ENCODE results near the gene CPZ.

Gene CPZ

GRCh38 chr4:8581094-8581861 is 11.3 kb upstream of the CPZ start:
- no peak for DNase-seq

- DNase-seq: no peak
Observed at GRCh38 chr4:8582016-8582415, 10.5 kb upstream of the CPZ start.

- no peak for DNase-seq
Observed at GRCh38 chr4:8582436-8582835, 10.1 kb upstream of the CPZ start.

- DNase-seq: no peak
Observed at GRCh38 chr4:8582941-8583654, 9.5 kb upstream of the CPZ start.

- DNase-seq: no peak
Observed at GRCh38 chr4:8583655-8584025, 8.9 kb upstream of the CPZ start.

- no peak for DNase-seq
Observed at GRCh38 chr4:8585186-8585585, 7.4 kb upstream of the CPZ start.

GRCh38 chr4:8585721-8586212 is 6.8 kb upstream of the CPZ start:
- no peak for DNase-seq

GRCh38 chr4:8586246-8586645 is 6.3 kb upstream of the CPZ start:
- DNase-seq: no peak

GRCh38 chr4:8586671-8587468 is 5.7 kb upstream of the CPZ start:
- no peak for DNase-seq

- DNase-seq: no peak
Observed at GRCh38 chr4:8587469-8588195, 4.9 kb upstream of the CPZ start.

- DNase-seq: no peak
Observed at GRCh38 chr4:8588196-8588470, 4.4 kb upstream of the CPZ start.

GRCh38 chr4:8589336-8589735 is 3.2 kb upstream of the CPZ start:
- DNase-seq: no peak

GRCh38 chr4:8589823-8590545 is 2.6 kb upstream of the CPZ start:
- no peak for DNase-seq

GRCh38 chr4:8590546-8590880 is 2.1 kb upstream of the CPZ start:
- DNase-seq: no peak

GRCh38 chr4:8591114-8591513 is 1.5 kb upstream of the CPZ start:
- DNase-seq: no peak

GRCh38 chr4:8591626-8592365 is 769 bp upstream of the CPZ start:
- no peak for DNase-seq

- no peak for DNase-seq
Observed at GRCh38 chr4:8593264-8594096, 915 bp downstream of the CPZ start.

- no peak for DNase-seq
Observed at GRCh38 chr4:8594097-8595038, 1.8 kb downstream of the CPZ start.

GRCh38 chr4:8595237-8596087 is 2.9 kb downstream of the CPZ start:
- no peak for DNase-seq
